ENCODE measurements around the gene SEMA6D.

The SEMA6D gene

DNA sequence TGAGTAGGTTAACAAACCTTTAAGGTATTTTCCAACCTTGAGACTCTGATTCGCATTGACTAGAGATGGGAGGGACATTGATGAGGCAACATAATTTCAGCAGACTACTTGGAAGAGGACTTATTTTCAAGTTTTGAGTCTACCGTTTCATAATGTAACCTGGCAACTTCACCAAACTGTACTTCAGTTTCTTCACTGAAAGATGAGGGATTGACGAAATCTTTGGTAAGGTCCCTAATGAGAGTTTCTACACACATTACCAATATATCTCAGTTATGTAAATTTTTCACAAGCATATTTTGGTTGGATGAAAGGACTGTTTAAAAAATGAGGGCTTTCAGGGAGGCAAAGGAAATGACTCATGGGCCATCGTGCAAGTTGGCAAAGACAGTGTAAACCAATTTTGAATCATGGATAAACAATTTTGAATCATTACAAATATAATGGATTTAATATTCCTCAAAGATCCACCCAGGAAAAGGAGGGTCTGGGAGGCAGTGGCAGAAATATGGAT lies 28.7 kb upstream of the SEMA6D start:
- no peaks in the 10 kb centered on the region for H3K9me3 ChIP-seq (replicated peaks; ENCODE audit: insufficient read depth, low read length)
- H3F3A ChIP-seq (ENCODE audit: insufficient read depth, low read length) = no peaks in the 10 kb centered on the region
- no peak overlapping the region for H3K4me3 ChIP-seq (ENCODE audit: low read length)
- DNase-seq = no peak
- TF ChIP-seq EZH2phosphoT487 (IDR thresholded peaks at IDR 0.05; ENCODE audit: low read length) = no peak
- TF ChIP-seq, protein P1, sequence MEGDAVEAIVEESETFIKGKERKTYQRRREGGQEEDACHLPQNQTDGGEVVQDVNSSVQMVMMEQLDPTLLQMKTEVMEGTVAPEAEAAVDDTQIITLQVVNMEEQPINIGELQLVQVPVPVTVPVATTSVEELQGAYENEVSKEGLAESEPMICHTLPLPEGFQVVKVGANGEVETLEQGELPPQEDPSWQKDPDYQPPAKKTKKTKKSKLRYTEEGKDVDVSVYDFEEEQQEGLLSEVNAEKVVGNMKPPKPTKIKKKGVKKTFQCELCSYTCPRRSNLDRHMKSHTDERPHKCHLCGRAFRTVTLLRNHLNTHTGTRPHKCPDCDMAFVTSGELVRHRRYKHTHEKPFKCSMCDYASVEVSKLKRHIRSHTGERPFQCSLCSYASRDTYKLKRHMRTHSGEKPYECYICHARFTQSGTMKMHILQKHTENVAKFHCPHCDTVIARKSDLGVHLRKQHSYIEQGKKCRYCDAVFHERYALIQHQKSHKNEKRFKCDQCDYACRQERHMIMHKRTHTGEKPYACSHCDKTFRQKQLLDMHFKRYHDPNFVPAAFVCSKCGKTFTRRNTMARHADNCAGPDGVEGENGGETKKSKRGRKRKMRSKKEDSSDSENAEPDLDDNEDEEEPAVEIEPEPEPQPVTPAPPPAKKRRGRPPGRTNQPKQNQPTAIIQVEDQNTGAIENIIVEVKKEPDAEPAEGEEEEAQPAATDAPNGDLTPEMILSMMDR (IDR thresholded peaks at IDR 0.05; ENCODE audit: low read length) = no peak
- H3K79me2 ChIP-seq (ENCODE audit: low read length) = no peaks in the 10 kb centered on the region
- no peak overlapping the region for H2AFZ ChIP-seq (ENCODE audit: low read length)
- no peaks in the 10 kb centered on the region for H4K20me1 ChIP-seq (ENCODE audit: insufficient read depth, low read length)
- H3K9ac ChIP-seq (ENCODE audit: low read length) = no peak overlapping the region
- no peak overlapping the region for H3K27ac ChIP-seq (ENCODE audit: low read length)
- H3K9me2 ChIP-seq (replicated peaks; ENCODE audit: insufficient read depth, low read length) = no peaks in the 10 kb centered on the region
- no peaks in the 10 kb centered on the region for H3K27me3 ChIP-seq (replicated peaks; ENCODE audit: insufficient read depth, low read length)
- no peaks in the 10 kb centered on the region for H3K4me1 ChIP-seq (ENCODE audit: low read length)
- H3K4me2 ChIP-seq (ENCODE audit: low read depth, low read length) = no peak overlapping the region
- no peaks in the 10 kb centered on the region for H3K36me3 ChIP-seq (replicated peaks; ENCODE audit: insufficient read depth, low read length)

DNA sequence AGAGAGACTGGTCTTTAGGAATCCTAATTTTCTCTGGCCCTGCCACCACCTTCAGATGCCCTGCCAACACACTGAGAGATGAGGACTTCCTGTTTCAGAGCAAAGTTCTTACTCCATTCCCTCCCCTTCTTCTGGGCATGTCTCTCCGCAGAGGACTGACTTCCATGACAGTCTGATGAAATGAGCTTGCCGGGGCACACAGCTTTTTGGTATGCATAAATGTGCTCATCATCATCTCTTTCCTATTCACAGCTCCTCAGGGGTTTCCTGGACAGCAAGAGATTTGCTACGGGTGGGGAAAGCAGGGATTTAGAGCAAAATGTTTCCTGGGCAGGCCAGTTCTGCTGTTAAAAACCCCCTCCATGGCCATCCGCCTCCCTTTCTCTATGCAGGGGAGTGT lies 27.6 kb upstream of the SEMA6D start:
- Histone ChIP-seq H3K4me3 (ENCODE audit: low read length) (no peak overlapping the region), H4K20me1 (ENCODE audit: insufficient read depth, low read length) (no peaks in the 10 kb centered on the region), H3K27me3 (replicated peaks; ENCODE audit: insufficient read depth, low read length) (no peaks in the 10 kb centered on the region), H3K4me1 (ENCODE audit: low read length) (no peaks in the 10 kb centered on the region), H3K9me3 (replicated peaks; ENCODE audit: insufficient read depth, low read length) (no peaks in the 10 kb centered on the region), H2AFZ (ENCODE audit: low read length) (no peak overlapping the region), H3K9me2 (replicated peaks; ENCODE audit: insufficient read depth, low read length) (no peaks in the 10 kb centered on the region), H3K79me2 (ENCODE audit: low read length) (no peaks in the 10 kb centered on the region), H3K4me2 (ENCODE audit: low read depth, low read length) (no peak overlapping the region), H3K9ac (ENCODE audit: low read length) (no peak overlapping the region), H3F3A (ENCODE audit: insufficient read depth, low read length) (no peaks in the 10 kb centered on the region), H3K27ac (ENCODE audit: low read length) (no peak overlapping the region), H3K36me3 (replicated peaks; ENCODE audit: insufficient read depth, low read length) (no peaks in the 10 kb centered on the region)
- no peak for DNase-seq
- TF ChIP-seq, protein P1 (IDR thresholded peaks at IDR 0.05; ENCODE audit: low read length) = no peak
- no peak for TF ChIP-seq EZH2 (optimal IDR thresholded peaks at IDR 0.05; ENCODE audit: low read depth, low read length)
- no peak for TF ChIP-seq EZH2phosphoT487 (IDR thresholded peaks at IDR 0.05; ENCODE audit: low read length)

DNA sequence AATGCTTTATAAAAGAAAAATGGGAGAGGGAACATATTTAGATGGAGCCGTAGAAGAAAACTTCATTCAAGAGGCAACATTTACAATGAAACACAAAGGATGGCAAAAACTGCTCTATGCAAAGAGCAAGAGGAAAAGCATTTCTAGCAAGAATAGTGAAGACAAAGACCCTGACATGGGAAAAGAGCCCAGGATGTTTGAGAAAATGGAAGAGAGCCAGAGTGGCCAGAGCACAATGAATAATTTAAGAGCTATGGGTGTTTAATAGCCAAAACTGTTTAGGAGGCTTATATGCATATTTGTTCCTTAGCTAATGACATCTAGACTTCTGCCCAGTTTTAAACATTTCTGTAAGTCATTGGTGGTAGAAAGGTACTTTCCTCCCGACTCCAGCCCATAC lies 25.4 kb upstream of the SEMA6D start:
- Histone ChIP-seq H3K27ac (ENCODE audit: low read length) (no peak overlapping the region), H3K4me3 (ENCODE audit: low read length) (no peak overlapping the region), H3K9me3 (replicated peaks; ENCODE audit: insufficient read depth, low read length) (no peaks in the 10 kb centered on the region), H4K20me1 (ENCODE audit: insufficient read depth, low read length) (no peaks in the 10 kb centered on the region), H3K9me2 (replicated peaks; ENCODE audit: insufficient read depth, low read length) (no peaks in the 10 kb centered on the region), H2AFZ (ENCODE audit: low read length) (no peak overlapping the region), H3K4me2 (ENCODE audit: low read depth, low read length) (no peak overlapping the region), H3K4me1 (ENCODE audit: low read length) (no peaks in the 10 kb centered on the region), H3K9ac (ENCODE audit: low read length) (no peak overlapping the region), H3K79me2 (ENCODE audit: low read length) (no peaks in the 10 kb centered on the region), H3F3A (ENCODE audit: insufficient read depth, low read length) (no peaks in the 10 kb centered on the region), H3K36me3 (replicated peaks; ENCODE audit: insufficient read depth, low read length) (no peaks in the 10 kb centered on the region), H3K27me3 (replicated peaks; ENCODE audit: insufficient read depth, low read length) (no peaks in the 10 kb centered on the region)
- TF ChIP-seq EZH2phosphoT487 (IDR thresholded peaks at IDR 0.05; ENCODE audit: low read length) = no peak
- TF ChIP-seq, protein P1 (IDR thresholded peaks at IDR 0.05; ENCODE audit: low read length) = no peak
- no peak for TF ChIP-seq EZH2 (optimal IDR thresholded peaks at IDR 0.05; ENCODE audit: low read depth, low read length)
- DNase-seq = no peak

Data from MM.1S (cell line).